HG03135 (cell line): Measurements from ENCODE around the gene PACSIN1.

ENCODE experiments used
- ATAC-seq: cut with Tn5 transposase; IDR thresholded peaks from one replicate; pipeline ENCODE4 v1.9.1; 2021; ENCODE audit warnings: mild to moderate bottlenecking, moderate library complexity; ENCODE audit not compliant: unreplicated experiment

The PACSIN1 gene

GRCh38 chr6:34526992-34527728, 61.3 kb downstream of the PACSIN1 start:
- ATAC-seq: peak; percentile 88

DNA sequence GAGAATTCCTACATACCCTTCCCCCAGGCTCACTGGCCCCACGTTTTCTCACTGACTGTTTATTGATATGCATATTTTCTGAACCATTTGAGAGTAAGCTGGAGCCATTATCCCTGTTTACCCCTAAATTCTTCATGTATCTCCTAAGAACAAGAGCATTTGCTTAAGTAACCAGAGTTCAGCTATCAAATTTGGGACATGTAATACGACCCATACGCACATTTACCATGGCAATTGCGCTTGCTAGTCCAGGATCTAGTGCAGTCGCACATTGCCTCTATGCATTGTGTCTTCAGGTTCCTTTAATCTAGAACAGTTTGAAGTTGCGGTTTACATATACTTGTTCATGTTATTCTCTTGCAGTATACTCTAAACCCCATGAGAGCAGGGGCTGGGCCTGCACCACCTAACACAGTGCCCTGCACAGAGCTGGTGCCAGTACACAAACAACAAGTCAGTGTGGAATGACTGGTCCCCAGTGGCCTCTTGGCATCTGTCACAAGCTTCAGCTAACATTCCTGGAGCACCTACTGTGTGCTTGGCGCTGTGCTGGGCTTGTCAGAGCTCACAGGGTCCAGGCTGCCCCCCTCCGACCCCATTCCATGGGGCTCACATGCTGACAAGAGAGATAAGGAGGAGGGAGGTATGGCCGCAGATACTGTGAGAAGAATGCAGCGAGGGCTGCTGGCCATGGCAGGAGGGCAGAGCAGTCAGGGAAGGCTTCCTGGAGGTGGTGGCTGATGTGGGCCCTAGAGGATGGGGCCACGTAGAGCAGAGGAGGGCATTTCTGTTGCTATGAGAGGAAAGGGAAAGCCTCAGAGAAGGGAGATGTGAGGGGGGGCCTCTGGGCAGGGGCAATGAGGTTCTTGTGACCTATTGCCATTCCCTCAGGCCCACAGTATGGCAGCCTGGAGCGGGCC, 62.1 kb downstream of the PACSIN1 start:
- ATAC-seq: no peak

- ATAC-seq: no peak
Measured at GRCh38 chr6:34528996-34529664, 63.3 kb downstream of the PACSIN1 start.

DNA sequence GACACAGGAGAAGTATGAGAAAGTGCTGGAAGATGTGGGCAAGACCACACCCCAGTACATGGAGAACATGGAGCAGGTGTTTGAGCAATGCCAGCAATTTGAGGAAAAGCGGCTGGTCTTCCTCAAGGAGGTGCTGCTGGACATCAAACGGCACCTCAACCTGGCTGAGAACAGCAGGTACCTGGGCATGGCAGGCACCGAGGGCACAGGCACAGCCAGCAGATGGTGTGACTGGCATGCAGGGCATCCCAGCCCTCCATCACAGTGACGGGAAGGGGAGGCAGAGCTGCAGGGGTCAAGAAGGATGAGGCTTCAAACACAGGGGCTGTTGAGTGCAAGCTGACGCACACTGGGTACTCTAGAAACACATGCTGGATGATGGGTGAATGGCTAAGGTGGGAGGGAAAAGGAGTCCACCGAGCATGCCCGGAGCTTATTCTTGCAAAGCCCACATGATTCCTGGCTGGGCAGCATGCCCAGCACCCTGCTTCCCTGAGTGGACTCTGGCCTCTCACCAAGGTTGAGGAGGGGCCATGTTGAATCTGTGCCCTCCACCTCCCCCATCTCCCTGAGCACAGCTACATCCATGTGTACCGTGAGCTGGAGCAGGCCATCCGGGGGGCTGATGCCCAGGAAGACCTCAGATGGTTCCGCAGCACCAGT, 63.9 kb downstream of the PACSIN1 start:
- ATAC-seq: no peak

- no peak for ATAC-seq
Measured at GRCh38 chr6:34530753-34531365, 65.0 kb downstream of the PACSIN1 start.

GRCh38 chr6:34531580-34532201, 65.8 kb downstream of the PACSIN1 start:
- ATAC-seq: no peak

- ATAC-seq: no peak
Measured at GRCh38 chr6:34532230-34532629, 66.4 kb downstream of the PACSIN1 start.

GRCh38 chr6:34534146-34534545, 68.3 kb downstream of the PACSIN1 start:
- no peak for ATAC-seq

DNA sequence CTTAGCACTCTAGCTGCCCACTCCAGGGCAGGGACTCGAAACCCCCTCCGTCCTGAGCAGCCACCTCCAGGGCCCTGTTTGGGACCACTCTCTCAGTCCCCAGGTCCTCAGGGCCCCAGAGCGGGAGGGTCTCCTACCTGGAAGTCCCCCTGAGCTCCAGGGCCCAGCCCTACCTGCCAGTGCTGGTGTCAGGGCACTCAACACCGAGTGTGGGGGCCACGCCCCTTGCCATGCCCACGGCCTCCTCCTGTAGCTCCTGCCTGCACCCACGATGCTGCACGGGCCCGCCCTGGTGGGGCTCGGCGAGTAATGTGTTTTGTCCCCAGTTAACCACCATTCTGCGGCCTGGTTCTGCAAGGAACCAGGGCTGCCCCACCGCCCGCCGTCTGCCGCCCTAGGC, 68.8 kb downstream of the PACSIN1 start:
- no peak for ATAC-seq

DNA sequence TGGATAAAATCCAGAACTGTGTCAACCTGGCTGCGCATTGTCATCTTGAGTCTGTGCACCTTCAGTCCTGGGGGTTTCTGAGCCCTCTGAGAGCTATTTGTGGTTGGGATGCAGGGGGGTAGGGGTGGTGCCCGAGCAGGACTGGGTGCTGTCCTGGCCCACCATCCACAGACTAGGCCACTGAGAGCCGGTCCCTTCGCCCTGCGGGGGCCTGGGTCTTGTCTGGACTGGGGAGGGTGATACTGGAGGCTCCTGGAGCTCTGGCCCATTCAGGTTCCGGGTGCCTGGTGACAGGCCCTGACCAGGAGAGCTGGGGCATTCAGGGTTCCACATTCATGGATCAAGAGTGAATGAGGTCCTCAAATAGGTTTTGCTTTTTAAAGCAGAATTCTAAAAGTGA, 69.3 kb downstream of the PACSIN1 start:
- ATAC-seq: no peak

GRCh38 chr6:34535646-34536045, 69.8 kb downstream of the PACSIN1 start:
- ATAC-seq: no peak

GRCh38 chr6:34536251-34536958, 70.5 kb downstream of the PACSIN1 start:
- ATAC-seq: no peak

DNA sequence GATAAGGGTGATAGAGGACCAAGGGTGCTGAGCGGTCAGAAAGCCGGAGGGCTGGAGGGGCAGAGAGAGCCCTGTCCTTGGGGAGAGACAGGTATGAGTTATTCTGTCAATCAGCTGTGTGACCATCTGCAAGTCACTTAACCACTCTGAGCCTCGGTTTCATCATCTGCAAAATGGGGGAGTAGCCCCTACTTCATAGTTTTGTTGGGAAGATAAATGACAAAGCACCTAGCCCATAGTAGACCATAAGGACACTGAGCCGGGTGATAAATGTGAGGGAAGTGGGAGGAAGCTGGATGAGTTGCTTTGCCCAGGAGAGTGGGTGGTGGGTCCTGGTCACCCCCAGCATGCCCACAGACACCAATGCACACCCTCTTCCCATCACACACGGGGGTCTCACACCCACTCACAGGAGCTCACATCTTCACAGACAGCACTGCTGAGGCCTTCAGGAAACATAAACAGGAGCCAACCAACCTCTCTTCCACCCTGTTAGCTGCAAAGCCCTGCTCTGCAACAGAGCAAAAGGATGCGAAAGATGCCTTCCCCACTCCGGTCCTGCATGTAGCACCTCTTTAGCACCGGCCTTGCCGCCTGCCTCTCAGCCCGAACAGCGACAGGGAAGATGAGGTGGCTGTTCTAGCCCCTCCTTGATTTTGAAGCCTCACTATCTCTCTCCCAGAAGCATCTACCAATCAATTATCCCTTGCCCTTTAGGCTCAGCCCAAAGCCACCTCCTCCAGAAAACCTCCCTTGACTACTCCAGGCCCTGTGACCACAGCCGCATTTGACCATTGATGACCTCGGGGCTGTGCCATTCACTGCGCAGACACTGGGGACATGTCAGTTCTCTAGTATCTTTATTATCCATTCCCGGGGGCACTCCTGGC, 71.3 kb downstream of the PACSIN1 start:
- no peak for ATAC-seq

DNA sequence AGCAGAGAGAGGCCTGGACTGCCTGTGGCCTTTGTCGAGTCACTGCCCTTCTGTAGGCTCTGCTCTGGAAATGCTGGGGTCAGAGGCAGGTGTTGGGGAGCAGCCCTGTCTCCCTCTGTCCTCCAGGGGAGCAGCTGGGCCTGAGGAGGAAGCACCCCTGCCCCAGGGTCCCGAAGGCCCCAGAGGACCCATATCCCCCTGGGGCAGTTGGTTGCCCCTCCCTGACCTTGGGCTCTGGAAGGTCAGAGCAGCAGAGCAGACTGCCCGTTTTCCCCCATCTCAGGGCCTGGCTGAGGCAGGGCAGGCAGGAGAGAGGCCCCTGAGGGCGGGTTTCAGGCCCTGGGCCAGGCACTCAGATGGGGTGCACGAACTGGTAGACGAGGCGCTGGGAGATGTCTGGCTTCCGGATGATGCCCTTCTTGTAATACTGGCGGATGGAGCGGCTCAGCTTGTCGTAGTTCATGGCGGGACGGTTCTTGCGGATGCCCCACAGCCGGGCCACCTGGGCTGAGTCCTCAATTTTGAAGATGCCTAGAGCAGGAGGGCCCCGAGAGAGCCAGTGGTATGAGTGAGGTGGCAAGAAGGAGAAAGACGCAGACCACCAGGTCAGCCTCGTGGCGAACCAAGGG, 72.2 kb downstream of the PACSIN1 start:
- no peak for ATAC-seq

DNA sequence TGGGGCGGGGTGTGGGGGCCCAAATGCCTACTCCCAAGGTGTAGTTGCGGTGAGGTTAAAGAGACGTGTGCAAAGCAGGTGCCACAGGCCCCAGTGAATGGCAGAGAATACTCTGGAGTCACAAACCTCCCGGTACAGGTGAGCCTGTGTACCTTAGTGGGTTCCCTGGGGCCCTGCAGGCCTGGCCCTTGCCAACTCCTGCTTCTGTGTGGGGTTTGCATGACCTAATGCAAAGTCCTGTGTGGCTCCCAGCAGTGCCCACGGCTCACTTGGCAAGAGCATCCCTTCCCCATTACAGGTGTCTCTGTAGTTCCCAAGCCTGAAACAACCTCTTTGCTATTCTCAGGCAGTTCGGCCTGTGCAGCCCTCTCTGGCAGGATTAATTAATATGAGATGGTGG, 72.7 kb downstream of the PACSIN1 start:
- no peak for ATAC-seq

- ATAC-seq: no peak
Measured at GRCh38 chr6:34539181-34539580, 73.3 kb downstream of the PACSIN1 start.

- no peak for ATAC-seq
Measured at GRCh38 chr6:34540222-34540621, 74.3 kb downstream of the PACSIN1 start.

GRCh38 chr6:34540841-34541240, 75.0 kb downstream of the PACSIN1 start:
- ATAC-seq: no peak
